Thoracic aorta (tissue), 2 donors: ENCODE data around the gene RBM42. TPM values are rescaled to one million over a fixed set of nuclear protein-coding genes. Genes with fewer than 3 reads are reported as not detected.

Experiments used
- ATAC-seq: fragments of 150-250 bp; one replicate; pipeline ENCODE4 v1.8.0; 2017; ENCODE audit warnings: low read depth; ENCODE audit not compliant: insufficient number of reproducible peaks, low FRiP score
- DNase-seq: peaks from one replicate; pipeline ENCODE4 v3.0.0-alpha.2; 2020; ENCODE audit warnings: low spot score
- H3K27ac ChIP-seq, 2 donors: fragments of 200-600 bp; sonication (generic); 1 replicate in 1 of 2; 2 replicates in 1 of 2; pipeline ENCODE4 v1.5.1; 2016; ENCODE audit warnings: mild to moderate bottlenecking in 2 of 2, moderate library complexity in 2 of 2
- H3K27me3 ChIP-seq: fragments of 200-600 bp; sonication (generic); replicated peaks from 2 replicates; pipeline ENCODE4 v1.6.0; 2016; ENCODE audit warnings: mild to moderate bottlenecking; ENCODE audit not compliant: insufficient read depth
- H3K36me3 ChIP-seq: fragments of 200-600 bp; sonication (generic); one replicate; pipeline ENCODE4 v1.5.1; 2016
- H3K4me1 ChIP-seq, 2 donors: fragments of 200-600 bp; sonication (generic); 1 replicate in 1 of 2; 2 replicates in 1 of 2; pipeline versions ENCODE4 v1.5.1 to v1.6.0; 2016; ENCODE audit warnings: low read depth in 2 of 2, mild to moderate bottlenecking in 1 of 2; ENCODE audit not compliant: control insufficient read depth in 1 of 2
- H3K4me3 ChIP-seq: fragments of 200-600 bp; sonication (generic); 2 replicates; pipeline ENCODE4 v1.5.1; 2016; ENCODE audit warnings: mild to moderate bottlenecking
- H3K9me3 ChIP-seq: fragments of 200-600 bp; sonication (generic); 2 replicates; pipeline ENCODE4 v1.5.1; 2016
- total RNA-seq, 2 donors: library from RNA; depleted of rRNA; stranded (reverse); fragments of >200 nt; gene quantifications; one replicate each; pipeline versions ENCODE4 v1.1.0 to v1.2.3, GENCODE V29; 2016
- TF ChIP-seq, protein P1 (sequence below): fragments of 200-600 bp; sonication (generic); IDR thresholded peaks from one replicate; pipeline ENCODE4 v1.5.1; 2019; ENCODE audit warnings: antibody characterized with exemption

The RBM42 gene
- total RNA-seq, 2 donors from 2014 or later, result 47.2 to 53.8 TPM

DNA sequence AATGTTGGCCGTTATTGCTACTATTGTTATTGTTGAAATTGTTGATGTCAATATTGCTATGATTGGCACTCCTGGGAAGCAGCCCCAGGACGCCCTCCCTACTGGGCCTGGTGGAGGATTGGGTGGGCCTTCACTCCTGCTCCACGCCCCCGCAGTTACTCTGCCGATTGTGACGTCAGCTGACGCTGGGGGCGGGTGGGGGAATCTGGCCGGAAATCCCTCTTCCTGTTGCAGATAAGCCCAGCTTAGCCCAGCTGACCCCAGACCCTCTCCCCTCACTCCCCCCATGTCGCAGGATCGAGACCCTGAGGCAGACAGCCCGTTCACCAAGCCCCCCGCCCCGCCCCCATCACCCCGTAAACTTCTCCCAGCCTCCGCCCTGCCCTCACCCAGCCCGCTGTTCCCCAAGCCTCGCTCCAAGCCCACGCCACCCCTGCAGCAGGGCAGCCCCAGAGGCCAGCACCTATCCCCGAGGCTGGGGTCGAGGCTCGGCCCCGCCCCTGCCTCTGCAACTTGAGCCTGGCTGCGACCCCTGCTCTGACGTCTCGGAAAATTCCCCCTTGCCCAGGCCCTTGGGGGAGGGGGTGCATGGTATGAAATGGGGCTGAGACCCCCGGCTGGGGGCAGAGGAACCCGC is 12.8 kb downstream of the RBM42 start, which contains the start of gene ETV2:
TSS of gene ETV2 (plus strand) at position 231 of the 637 bp plus-strand sequence. CDS start 716 bp downstream, outside the sequence.
- Histone ChIP-seq H3K9me3 (no peaks in the 10 kb centered on the region), H3K27me3 (no peaks in the 10 kb centered on the region), H3K4me3 (no peak within 1 kb of the TSS), H3K36me3 (peaks cover 15% of the 10 kb centered on the region), H3K27ac (no peak within 1 kb of the TSS), H3K4me1 (peaks cover 0 to 13% of the 10 kb centered on the region in 2 donors)
- TF ChIP-seq, protein P1, sequence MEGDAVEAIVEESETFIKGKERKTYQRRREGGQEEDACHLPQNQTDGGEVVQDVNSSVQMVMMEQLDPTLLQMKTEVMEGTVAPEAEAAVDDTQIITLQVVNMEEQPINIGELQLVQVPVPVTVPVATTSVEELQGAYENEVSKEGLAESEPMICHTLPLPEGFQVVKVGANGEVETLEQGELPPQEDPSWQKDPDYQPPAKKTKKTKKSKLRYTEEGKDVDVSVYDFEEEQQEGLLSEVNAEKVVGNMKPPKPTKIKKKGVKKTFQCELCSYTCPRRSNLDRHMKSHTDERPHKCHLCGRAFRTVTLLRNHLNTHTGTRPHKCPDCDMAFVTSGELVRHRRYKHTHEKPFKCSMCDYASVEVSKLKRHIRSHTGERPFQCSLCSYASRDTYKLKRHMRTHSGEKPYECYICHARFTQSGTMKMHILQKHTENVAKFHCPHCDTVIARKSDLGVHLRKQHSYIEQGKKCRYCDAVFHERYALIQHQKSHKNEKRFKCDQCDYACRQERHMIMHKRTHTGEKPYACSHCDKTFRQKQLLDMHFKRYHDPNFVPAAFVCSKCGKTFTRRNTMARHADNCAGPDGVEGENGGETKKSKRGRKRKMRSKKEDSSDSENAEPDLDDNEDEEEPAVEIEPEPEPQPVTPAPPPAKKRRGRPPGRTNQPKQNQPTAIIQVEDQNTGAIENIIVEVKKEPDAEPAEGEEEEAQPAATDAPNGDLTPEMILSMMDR, result no peak
- no peak for DNase-seq
- ATAC-seq, result no peak

DNA sequence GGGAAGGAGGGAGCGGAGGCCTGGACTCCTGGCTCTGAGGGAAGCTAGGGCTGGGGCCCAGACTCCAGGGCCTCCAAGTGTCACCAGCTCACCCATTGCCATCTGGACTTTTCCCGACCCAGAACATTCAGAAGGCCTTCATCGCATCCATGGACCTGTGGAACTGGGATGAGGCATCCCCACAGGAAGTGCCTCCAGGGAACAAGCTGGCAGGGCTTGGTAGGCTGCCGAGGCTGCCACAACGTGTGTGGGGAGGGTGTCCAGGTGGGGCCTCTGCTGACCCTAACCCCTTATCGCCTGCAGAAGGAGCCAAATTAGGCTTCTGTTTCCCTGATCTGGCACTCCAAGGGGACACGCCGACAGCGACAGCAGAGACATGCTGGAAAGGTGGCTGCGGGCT is 13.5 kb downstream of the RBM42 start:
- Histone ChIP-seq H3K36me3 (peaks cover 9% of the 10 kb centered on the region), H3K4me1 (peaks cover 0 to 14% of the 10 kb centered on the region in 2 donors), H3K27ac (no peak overlapping the region), H3K4me3 (no peak overlapping the region), H3K9me3 (no peaks in the 10 kb centered on the region), H3K27me3 (no peaks in the 10 kb centered on the region)
- TF ChIP-seq, protein P1, result no peak
- DNase-seq, result no peak
- ATAC-seq, result no peak

DNA sequence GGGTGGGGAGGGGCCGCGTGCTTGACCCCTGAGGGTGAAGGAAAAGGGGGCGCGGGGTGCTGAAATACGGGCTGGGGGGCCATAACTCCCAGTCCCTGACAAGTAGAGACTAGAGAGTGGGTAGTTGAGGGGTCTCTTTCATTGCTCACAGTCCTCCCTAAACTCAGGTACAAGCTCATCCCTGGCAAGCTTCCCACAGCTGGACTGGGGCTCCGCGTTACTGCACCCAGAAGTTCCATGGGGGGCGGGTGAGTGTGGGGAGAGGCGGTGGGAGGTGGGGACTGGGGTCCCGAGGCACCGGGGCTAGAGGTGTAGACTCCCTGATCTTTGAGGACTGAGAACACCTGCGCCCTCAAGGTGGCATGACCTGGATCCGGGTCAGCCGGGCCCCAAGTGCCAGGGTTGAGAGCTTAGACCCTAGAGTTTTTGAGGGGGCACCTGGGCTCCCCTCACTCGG is 14.0 kb downstream of the RBM42 start:
- no peaks in the 10 kb centered on the region for H3K27me3 ChIP-seq
- TF ChIP-seq, protein P1, result no peak
- H3K36me3 ChIP-seq, result peaks cover 4% of the 10 kb centered on the region
- ATAC-seq, result no peak
- H3K4me3 ChIP-seq, result peak overlapping the region; percentile 86
- peak overlapping the region; percentile 76 to 88 for H3K27ac ChIP-seq
- no peak for DNase-seq
- H3K9me3 ChIP-seq, result no peaks in the 10 kb centered on the region
- H3K4me1 ChIP-seq, result peaks cover 4 to 19% of the 10 kb centered on the region in 2 donors

DNA sequence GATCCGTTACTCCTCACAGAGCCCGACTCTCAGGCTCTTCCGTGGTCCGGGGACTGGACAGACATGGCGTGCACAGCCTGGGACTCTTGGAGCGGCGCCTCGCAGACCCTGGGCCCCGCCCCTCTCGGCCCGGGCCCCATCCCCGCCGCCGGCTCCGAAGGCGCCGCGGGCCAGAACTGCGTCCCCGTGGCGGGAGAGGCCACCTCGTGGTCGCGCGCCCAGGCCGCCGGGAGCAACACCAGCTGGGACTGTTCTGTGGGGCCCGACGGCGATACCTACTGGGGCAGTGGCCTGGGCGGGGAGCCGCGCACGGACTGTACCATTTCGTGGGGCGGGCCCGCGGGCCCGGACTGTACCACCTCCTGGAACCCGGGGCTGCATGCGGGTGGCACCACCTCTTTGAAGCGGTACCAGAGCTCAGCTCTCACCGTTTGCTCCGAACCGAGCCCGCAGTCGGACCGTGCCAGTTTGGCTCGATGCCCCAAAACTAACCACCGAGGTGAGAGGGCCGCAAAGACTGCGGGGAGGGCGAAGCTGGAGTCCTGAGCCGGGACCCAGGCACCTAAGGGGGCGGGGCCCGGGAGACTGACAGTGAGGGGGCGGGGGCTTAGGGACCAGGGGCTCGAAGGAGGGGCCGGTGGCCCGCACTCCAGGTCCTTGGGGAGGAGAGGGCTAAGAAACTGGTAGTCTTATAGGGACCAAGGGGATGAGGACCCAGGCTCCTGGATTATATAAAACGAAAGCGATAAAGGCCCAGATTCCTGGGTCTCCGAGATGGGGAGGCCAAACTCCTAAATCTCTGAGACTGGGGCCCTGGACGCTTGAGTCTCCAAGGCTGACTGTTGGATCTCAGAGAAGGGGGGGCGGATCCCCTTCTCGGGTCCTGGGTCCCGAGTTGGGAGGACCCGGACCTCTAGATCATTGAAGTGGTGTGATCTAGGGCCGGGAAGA is 14.7 kb downstream of the RBM42 start:
- TF ChIP-seq, protein P1, result no peak
- no peak for ATAC-seq
- H3K9me3 ChIP-seq, result no peaks in the 10 kb centered on the region
- no peaks in the 10 kb centered on the region for H3K36me3 ChIP-seq
- peak overlapping the region; percentile 76 to 88 for H3K27ac ChIP-seq
- peaks cover 4 to 19% of the 10 kb centered on the region in 2 donors for H3K4me1 ChIP-seq
- H3K4me3 ChIP-seq, result peak overlapping the region; percentile 86
- H3K27me3 ChIP-seq, result no peaks in the 10 kb centered on the region
- no peak for DNase-seq
